Measurements from ENCODE around the gene CERS2. TPM values are rescaled to one million over a fixed set of nuclear protein-coding genes. Genes with fewer than 3 reads are reported as not detected.

CERS2 gene
- total and polyA plus RNA-seq, 2 of the 13 experiments (the other 11 are each of a cell fraction or from before 2014, with no cell fraction given), result 269 to 298 TPM

DNA sequence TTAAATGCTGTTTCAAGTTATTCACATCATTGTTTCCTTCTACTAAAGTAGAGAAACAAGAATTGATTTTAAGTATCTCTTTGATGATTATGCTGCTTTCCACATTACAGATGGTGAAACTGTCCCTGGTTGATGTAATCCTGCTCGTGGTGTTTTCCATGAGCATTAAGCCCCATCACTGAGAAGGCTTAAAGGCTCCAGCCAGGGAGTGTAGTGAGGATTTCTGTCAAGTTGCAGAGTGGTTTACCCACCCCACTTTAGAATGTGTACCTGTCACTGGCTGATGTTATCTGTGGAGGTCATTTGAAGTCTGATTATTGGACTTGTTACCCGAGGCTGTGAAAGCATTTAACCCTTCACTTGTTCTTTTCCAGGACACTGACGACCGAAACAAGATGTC, 12.9 kb downstream of the CERS2 start:
- BruUV-seq (replicated peaks), result no TSS peak
- H3K4me1 ChIP-seq (ENCODE audit: insufficient read depth, low read length), result peaks cover 12% of the 10 kb centered on the region; the same call in 1 of the 2 replicates
- H2AFZ ChIP-seq (ENCODE audit: low read length), result no peak overlapping the region
- no peak overlapping the region for H3K27ac ChIP-seq (ENCODE audit: extremely low read length, insufficient read depth, low read length)
- in situ Hi-C loops (cut with HindIII; ENCODE audit: extremely low pct_ligation_motif_present, low pct_unique_long_range_greater_than_20kb) (no loop called here), intact Hi-C loops (cut with micrococcal nuclease; ENCODE audit: unreplicated experiment) (no loop called here)
- no peak for FAIRE-seq
- peak; percentile 53 for ATAC-seq
- 69% methylated on average over 4 of the region's 4 CpGs for WGBS (ENCODE audit: low lambda C conversion rate)
- no peak overlapping the region for H3K9ac ChIP-seq (ENCODE audit: insufficient read depth, low read depth, low read length)
- no peak overlapping the region for H3K4me3 ChIP-seq (replicated peaks in 1 of 3; ENCODE audit: insufficient read depth in 1 of 3, low read depth in 2 of 3, low read length in 3 of 3)
- TF ChIP-seq ZNF652 (CRISPR knock-in tag; IDR thresholded peaks at IDR 0.05; ENCODE audit: borderline replicate concordance, low read depth) (peak; percentile 80), NFIC (IDR thresholded peaks at IDR 0.05; ENCODE audit: low read length) (no peak), RBFOX2 (IDR thresholded peaks at IDR 0.05; ENCODE audit: low read depth, low read length) (0 out of 2 replicates have a peak, but pooled peaks have one; percentile 12)
- no peak for DNase-seq (ENCODE audit: low spot score)
- H3K27me3 ChIP-seq (ENCODE audit: control insufficient read depth in 1 of 2, insufficient read depth in 2 of 2, low read length in 2 of 2), result no peaks in the 10 kb centered on the region
- peaks cover 31 to 75% of the 10 kb centered on the region in 2 experiments for H3K36me3 ChIP-seq (replicated peaks in 1 of 2; ENCODE audit: control insufficient read depth in 1 of 2, insufficient read depth in 2 of 2, low read length in 2 of 2)
- 0 out of 2 replicates have a peak, but pooled peaks cover 8% of the 10 kb centered on the region for H4K20me1 ChIP-seq (ENCODE audit: insufficient read depth, low read length)
- CTCF ChIA-PET (ENCODE audit: low intra/inter-chr PET ratio, low total read pairs), result interaction anchor here (0.9 kb wide), 1 partner anchor 18 kb away, joined by 5 read pairs; no protein-coding TSS in a partner anchor
- H3K9me3 ChIP-seq (ENCODE audit: low read length), result no peaks in the 10 kb centered on the region
- no peaks in the 10 kb centered on the region for H3K79me2 ChIP-seq (ENCODE audit: insufficient read depth, low read length)
- no peak overlapping the region for H3K4me2 ChIP-seq (ENCODE audit: low read depth, low read length)
- POLR2A ChIA-PET, result interaction anchor here (1.0 to 3.0 kb wide), 5 partner anchors 9 to 45 kb away, joined by 3 to 12 read pairs (median 5); partner anchors contain the start of genes ANXA9, CERS2 and MINDY1

DNA sequence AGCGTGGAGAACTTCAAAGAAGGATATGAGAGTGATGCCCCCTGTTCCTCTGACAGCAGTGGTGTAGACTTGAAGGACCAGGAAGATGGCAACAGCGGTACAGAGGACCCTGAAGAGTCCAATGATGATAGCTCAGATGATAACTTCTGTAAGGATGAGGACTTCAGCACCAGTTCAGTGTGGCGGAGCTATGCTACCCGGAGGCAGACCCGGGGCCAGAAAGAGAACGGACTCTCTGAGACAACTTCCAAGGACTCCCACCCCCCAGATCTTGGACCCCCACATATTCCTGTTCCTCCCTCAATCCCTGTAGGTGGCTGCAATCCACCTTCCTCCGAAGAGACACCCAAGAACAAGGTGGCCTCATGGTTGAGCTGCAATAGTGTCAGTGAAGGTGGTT, 14.0 kb downstream of the CERS2 start:
- Histone ChIP-seq H3K27ac (ENCODE audit: extremely low read length, insufficient read depth, low read length) (no peak overlapping the region), H3K4me2 (ENCODE audit: low read depth, low read length) (no peak overlapping the region), H3K9me3 (ENCODE audit: low read length) (no peaks in the 10 kb centered on the region), H4K20me1 (ENCODE audit: insufficient read depth, low read length) (0 out of 2 replicates have a peak, but pooled peaks cover 3% of the 10 kb centered on the region), H3K36me3 (replicated peaks in 1 of 2; ENCODE audit: control insufficient read depth in 1 of 2, insufficient read depth in 2 of 2, low read length in 2 of 2) (peaks cover 21 to 65% of the 10 kb centered on the region in 2 experiments), H2AFZ (ENCODE audit: low read length) (no peak overlapping the region), H3K9ac (ENCODE audit: insufficient read depth, low read depth, low read length) (no peak overlapping the region), H3K4me1 (ENCODE audit: insufficient read depth, low read length) (peaks cover 12% of the 10 kb centered on the region; the same call in 1 of the 2 replicates), H3K27me3 (ENCODE audit: control insufficient read depth in 1 of 2, insufficient read depth in 2 of 2, low read length in 2 of 2) (no peaks in the 10 kb centered on the region), H3K4me3 (replicated peaks in 1 of 3; ENCODE audit: insufficient read depth in 1 of 3, low read depth in 2 of 3, low read length in 3 of 3) (no peak overlapping the region), H3K79me2 (ENCODE audit: insufficient read depth, low read length) (no peaks in the 10 kb centered on the region)
- 92% methylated on average over 5 of the region's 7 CpGs for WGBS (ENCODE audit: low lambda C conversion rate)
- no TSS peak for BruUV-seq (replicated peaks)
- ATAC-seq (no peak), DNase-seq (ENCODE audit: low spot score) (no peak), FAIRE-seq (no peak)
- in situ Hi-C loops (cut with HindIII; ENCODE audit: extremely low pct_ligation_motif_present, low pct_unique_long_range_greater_than_20kb), result no loop called here
- ChIA-PET POLR2A (interaction anchor here (1.0 to 1.5 kb wide), 6 partner anchors 9 to 46 kb away, joined by 3 to 8 read pairs (median 4); partner anchors contain the start of genes ANXA9, CERS2, MINDY1 and SETDB1), CTCF (ENCODE audit: low intra/inter-chr PET ratio, low total read pairs) (no interaction called here)
- intact Hi-C loops (cut with micrococcal nuclease; ENCODE audit: unreplicated experiment), result no loop called here
- TF ChIP-seq, protein P1, sequence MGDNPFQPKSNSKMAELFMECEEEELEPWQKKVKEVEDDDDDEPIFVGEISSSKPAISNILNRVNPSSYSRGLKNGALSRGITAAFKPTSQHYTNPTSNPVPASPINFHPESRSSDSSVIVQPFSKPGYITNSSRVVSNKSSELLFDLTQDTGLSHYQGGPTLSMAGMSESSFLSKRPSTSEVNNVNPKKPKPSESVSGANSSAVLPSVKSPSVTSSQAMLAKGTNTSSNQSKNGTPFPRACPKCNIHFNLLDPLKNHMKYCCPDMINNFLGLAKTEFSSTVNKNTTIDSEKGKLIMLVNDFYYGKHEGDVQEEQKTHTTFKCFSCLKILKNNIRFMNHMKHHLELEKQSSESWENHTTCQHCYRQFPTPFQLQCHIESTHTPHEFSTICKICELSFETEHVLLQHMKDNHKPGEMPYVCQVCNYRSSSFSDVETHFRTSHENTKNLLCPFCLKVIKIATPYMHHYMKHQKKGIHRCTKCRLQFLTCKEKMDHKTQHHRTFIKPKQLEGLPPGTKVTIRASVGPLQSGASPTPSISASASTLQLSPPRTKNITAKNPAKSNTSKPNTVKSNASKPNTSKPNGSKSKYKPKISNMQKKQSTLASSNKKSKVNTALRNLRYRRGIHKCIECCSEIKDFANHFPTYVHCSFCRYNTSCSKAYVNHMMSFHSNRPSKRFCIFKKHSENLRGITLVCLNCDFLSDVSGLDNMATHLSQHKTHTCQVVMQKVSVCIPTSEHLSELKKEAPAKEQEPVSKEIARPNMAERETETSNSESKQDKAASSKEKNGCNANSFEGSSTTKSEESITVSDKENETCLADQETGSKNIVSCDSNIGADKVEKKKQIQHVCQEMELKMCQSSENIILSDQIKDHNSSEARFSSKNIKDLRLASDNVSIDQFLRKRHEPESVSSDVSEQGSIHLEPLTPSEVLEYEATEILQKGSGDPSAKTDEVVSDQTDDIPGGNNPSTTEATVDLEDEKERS (CRISPR knock-in tag; IDR thresholded peaks at IDR 0.05), result no peak
- no peak for TF ChIP-seq ZSCAN22 (CRISPR knock-in tag; IDR thresholded peaks at IDR 0.05)
- no peak for TF ChIP-seq ZNF180 (CRISPR knock-in tag; IDR thresholded peaks at IDR 0.05; ENCODE audit: borderline replicate concordance, low read depth)
- TF ChIP-seq HNRNPLL (IDR thresholded peaks at IDR 0.05; ENCODE audit: low read depth, low read length, poor library complexity, severe bottlenecking), result no peak
- TF ChIP-seq ATRX (CRISPR knock-in tag; IDR thresholded peaks at IDR 0.05; ENCODE audit: borderline replicate concordance), result no peak
- no peak for TF ChIP-seq SALL2 (CRISPR knock-in tag; IDR thresholded peaks at IDR 0.05)
- no peak for TF ChIP-seq SMARCC2 (IDR thresholded peaks at IDR 0.05)
- no peak for TF ChIP-seq ZIK1 (CRISPR knock-in tag; IDR thresholded peaks at IDR 0.05; ENCODE audit: borderline replicate concordance, low read depth)
- no peak for TF ChIP-seq HOXA5 (CRISPR knock-in tag; IDR thresholded peaks at IDR 0.05)
